OCI-M1 (cell line): ENCODE data around the gene ATG4B.

Source experiments
- DNase-seq: peaks from one replicate; lab custom pipeline; 2025; lab: John Stamatoyannopoulos, UW

The ATG4B gene

DNA sequence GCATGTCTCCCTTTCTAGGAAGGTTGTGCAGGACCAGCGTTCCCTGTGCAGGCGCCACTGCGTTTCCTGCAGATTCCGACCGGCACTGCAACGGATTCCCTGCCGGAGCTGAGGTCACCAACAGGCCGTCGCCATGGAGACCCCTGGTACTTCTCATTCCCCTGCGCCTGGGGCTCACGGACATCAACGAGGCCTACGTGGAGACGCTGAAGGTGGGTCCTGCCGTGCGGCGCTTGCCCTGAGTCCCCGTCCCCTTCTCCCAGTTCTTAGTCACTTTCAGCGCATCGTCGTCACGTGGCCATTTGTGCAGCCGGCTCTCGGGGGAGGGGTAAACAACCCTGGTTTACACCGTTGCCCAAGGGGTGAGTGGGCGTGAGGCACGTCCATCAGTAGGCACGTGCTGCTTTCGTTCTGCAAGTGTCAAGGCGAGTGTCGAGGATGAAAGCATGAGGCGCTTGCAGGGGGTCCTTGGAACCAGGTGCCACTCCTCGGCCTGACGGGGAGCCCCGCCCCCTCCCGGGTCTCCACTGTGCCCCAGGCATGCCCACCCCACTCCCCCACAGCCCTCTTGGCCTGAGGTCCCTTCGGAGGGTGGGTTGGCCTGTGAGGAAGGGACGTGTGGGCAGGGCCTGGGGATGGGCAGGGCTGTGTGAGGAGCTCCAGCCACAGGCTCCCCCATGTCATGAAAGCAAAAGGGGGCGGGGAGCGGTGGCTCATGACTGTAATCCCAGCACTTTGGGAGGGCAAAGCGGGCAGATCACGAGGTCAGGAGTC lies 29.3 kb downstream of the ATG4B start:
- DNase-seq, result no peak

GRCh38 chr2:241668354-241668753 lies 30.9 kb downstream of the ATG4B start:
- no peak for DNase-seq

DNA sequence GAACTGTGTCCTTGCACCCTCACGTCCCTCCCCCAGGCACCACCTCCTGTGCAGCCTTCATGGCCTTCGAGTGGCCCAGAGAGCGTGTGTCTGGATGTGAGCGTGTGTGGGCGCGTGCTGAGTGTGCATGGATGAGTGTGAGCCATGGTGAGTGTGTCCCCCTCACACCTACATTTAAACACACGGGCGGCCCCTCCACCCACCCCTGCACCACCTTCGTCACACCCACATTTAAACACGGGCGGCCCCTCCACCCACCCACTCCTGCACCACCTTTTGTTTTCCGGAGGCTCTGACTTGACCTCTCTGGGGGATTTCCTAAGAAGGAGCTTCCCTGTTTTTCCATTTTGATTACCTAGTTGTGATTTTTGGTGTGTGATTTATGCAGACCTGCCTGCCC lies 31.3 kb downstream of the ATG4B start:
- DNase-seq, result no peak

DNA sequence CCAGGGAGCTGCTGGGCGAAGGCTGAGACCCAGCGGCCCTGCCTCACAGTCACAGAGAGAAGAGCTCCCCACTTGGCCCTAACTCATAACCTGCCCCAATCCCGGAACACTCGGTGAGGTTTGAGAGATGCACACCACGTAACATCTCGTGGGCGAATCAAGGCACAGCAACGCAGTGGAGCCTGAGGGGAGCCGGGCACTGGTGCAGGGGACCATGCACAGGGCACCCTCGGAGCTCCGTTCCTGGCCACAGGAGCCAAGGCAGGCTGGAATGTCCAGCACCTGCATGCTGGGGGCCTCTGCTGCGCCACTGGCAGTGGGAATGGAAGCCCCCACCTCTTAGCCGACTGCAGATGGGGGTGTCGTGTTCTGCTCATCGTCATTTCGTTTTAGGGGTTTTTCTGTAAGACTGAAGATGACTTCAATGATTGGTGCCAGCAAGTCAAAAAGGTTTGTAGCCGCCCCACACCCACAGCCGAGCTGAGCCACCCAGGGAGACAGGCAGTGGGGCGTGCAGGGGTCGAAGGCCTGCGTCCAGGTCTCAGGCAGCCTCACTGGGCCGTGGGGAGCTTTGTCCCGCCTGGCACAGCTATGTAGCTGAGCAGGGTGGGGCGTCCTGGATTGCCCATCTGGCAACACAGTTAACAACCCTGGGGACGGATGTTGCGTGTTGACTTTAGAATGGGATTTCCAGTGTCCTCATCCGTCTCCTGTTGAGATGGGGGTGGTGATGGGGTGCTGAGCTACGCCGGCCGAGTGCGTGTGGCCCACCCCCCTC lies 33.0 kb downstream of the ATG4B start:
- DNase-seq, result no peak

DNA sequence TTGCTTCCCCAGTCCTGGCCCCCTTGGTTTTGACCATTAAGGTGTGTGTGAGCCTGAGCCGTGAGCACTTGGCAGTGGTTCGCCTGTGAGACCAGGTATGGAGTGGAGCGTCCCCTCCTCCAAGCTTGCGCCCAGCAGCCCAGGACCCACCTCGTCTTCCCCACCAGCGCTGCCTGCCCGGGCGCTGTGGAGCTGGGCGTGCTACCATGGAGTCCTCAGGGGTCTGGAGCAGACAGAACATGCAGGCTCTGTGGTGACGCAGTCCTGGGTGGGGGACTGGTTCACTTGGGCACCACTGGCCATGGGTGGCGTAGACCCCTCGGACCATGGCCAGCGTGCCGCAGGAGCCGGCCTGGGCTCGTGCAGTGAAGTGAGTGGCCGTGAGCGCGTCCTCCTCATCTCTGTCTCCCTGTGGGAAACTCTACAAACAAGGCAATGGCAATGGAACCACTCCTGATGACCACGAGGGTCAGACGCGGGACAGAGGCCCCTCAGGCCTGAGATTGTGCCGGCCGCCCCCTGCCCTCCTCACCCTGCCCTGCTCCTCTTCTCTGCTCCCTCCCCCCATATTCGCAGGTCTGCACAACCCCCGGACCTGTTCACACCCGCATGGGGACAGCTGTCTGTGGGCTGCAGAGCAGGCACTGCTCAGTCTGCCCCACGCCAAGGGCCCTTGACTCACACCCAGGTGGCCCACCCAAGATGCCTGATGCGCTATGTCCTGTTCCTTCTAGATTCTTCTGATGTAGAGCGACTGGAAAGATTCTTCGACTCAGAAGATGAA lies 34.2 kb downstream of the ATG4B start:
- no peak for DNase-seq

DNA sequence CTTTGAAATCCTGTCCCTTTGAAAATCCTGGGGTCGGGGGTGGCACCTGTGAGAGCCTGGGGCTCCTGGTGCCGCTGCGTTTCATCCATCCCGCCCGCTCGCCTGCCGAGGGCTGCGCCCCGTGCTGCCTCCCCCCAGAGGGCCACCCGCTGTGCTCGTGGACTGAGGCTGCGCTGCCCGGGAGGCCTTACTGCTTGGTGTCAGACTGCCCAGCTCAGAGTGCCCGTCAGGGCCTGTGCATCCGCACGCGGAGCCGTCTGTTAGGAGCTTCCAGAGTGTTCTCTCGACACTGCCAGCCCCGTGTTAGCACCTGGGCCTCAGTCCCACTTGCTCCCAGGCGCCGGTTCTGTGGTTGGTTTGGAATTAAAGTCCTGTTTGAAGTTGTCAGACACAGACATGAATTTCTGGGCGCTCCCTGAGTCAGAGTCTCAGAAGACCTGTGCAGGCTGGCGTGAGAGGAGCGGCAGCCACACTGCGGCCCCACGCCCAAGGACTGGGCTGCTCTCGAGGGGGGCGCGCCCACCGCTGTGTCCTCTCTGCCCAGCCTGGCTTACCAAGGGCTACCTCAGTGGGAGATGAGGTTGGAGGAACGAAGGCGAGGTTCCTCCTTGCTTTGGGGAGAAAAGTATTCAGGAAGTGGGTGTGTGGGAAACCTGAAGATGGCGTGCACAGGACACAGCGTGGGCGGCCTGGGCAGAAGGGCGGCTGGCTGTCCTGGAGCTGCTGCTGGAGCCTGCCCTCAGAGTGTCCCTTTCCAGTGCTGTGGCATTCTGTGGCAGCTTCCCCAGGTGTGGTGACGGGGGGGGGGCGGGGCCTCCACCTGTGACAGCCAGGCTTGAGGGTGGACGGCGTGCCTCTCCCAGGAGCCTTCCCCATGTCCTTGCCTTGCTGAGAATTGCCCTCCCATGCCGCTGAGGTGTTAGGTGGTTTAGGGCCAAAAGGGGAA lies 35.0 kb downstream of the ATG4B start:
- DNase-seq, result no peak

GRCh38 chr2:241673189-241673663 lies 35.7 kb downstream of the ATG4B start:
- no peak for DNase-seq

DNA sequence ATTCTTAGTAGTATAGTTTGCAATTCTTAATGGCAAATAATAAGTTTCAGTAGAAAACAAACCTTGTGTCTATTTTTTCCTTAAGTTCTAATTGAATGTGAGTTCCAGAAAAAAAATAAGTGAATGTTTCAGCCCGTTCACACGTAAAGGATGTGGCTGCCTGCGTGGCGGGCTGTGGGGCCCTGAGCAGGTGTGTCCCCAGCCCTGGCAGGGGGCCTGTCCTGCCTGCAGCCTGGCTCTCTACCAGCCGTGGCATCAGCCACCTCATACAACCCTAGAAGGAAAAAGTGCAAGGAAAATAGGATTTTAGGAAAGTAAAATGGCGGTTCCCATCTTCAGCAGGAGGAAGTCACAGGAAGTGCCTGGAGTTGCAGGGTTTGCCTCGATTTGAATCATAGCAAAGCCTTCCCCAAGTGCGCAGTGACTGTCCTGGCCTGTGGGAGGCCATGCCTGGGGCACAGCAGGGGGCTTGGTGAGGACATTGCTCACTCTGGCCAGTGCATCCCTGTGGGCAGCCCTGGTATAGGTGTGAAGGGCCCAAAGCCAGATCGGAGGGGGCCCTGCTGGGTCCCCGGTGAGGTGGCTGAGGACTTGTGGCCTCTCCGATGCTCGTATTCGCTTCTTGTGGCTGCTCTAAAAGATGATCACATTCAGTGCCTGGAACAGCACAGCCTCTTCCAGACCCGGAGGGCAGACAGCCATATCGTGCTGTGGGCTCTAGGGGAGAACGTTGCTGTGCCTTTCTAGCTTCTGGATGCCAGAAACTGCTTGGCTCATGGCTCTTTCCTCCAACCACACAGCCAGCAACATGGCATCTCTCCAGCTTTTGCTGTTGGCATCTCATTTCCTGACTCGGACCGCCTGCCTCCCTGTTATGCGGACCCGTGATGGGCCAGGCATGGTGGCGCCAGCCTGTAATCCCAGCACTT lies 36.6 kb downstream of the ATG4B start:
- DNase-seq, result no peak

GRCh38 chr2:241675885-241676284 lies 38.4 kb downstream of the ATG4B start:
- DNase-seq, result no peak

GRCh38 chr2:241676665-241677064 lies 39.2 kb downstream of the ATG4B start:
- no peak for DNase-seq

DNA sequence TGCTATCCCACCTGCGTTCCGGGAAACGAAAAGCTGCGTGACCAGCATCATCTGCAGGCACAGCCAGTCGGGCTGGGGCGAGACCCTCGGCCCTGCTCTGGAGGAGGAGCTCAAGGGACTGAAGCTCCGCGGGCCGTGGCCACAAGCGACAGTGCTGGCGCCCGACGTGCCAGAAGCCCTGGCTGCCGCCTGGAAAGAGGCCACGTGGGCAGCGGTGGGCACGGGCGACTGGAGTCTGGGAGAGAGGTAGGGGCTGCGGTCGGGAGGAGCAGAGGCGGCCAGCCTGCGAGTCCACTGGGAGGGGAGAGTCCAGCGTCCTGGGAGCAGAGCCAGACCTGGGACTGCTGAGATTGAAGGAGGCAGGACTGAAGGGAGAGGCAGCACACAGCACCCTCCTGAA lies 39.9 kb downstream of the ATG4B start:
- DNase-seq, result no peak

DNA sequence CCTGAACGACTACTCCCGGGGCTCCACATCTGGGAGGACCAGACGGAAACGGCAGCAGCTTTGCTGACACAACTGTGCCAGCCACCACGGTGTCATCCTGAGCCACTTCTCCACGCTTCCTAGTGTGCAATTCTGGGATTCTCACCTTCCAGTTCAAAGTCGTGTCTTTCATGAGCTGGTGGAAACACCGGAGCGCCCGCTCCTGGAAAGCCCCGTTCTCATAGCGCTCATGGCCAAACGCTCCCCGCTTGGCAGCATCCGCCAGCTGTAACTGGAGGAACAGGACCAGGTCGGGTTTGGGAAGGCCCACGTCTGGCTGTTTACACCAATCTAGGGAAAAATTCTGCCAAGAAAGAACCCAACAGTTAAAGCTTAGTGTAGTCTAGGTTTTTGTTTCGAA lies 40.8 kb downstream of the ATG4B start:
- no peak for DNase-seq

DNA sequence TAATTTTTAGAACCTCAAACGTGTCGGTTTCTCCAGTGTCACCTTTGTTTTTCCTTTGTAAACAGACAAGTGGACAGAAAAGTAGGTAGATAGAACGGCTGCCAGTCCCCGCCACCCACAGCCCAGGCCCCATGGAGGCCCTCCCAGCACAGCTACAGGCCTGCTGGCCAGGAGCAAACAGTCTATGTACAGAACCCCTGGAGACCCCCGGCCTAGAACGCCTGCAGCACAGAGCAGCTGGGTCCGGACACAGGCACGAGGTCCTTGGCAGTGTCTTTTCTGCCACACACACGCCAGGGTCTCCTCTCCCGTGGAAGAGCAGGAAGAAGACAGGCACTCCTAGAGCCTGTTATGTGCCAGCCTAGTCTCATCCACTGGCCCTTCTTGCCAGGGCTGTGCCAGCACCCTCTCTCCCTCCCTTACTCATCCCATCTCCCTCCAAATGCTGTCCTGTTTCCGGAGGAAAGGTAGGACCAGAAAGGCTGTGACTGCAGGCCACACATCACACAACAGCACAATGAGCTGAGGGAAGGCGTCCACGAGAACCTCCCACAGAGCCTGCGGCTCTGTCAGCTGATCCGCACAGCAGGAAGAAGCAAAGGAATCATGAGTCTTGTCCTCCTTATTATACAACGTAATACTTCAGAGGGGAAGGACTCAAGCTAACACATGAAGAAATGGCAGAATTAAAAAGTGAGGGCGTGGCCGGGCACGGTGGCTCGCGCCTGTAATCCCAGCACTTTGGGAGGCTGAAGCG lies 41.5 kb downstream of the ATG4B start:
- DNase-seq, result no peak

DNA sequence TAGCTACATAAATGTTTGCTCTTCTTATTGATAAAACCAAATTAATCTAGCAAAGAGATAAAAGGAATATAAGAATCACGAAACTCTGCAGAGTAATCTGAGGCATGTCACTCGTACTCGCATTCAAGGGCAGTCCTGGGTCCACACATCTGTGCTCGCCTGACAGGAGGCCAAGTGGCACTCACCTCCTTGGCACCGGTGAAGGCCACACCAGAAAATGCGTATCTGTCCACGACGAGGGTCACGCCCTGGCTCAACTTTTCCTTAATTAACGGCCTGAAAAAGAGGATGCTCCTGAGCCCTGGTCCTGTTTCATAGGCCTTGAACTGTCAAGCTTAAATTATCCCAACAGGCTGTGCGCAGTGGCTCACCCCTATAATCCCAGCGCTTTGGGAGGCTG lies 42.6 kb downstream of the ATG4B start:
- no peak for DNase-seq

DNA sequence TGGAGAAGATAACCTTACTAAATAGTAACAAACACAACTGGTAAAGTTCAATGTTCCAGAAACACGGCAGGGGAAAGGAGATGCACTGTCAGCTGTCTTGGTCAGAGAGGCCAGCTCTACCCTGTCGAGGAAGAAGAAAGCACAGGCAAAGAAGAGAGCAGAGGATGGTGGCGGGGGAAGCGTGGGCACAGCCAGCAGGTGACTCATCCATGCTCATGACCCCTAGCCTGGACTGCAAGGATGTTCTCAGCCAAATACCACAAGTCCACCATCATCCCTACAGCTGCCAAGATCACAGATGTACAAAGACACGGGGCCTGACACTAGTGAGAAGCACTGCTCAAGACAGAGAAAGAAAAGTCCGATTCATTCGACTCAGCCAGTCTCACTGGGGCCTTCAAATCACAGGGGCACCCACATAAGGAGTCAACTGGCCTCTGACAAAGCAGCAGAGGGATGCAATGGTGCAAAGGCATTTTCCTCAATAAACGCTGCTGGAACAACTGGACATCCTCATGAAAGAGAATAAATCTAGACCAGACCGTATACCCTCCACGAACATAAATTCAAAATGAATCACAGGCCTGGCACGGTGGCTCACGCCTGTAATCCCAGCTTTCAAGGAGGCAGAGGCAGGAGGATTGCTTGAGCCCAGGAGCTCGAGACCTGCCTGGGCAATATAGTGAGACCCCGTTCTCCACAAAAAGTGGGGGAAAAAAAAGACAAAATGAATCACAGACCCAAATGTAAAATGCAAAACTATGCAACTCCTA lies 43.5 kb downstream of the ATG4B start:
- DNase-seq, result no peak

DNA sequence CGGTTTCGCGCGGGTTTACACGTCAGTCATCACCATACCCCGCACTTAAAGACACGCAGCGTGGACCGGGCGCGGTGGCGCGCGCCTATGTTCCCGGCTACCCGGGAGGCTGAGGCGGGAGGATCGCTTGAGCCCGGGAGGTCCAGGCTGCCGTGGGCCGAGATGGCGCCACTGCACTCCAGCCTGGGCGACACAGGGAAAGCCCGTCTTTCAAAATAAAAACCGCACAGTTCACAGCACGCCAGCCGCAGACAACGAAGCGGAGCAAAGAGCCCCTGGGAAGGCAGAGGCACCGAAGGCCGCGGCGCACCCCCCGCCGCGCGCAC lies 48.8 kb downstream of the ATG4B start:
- DNase-seq, result no peak

DNA sequence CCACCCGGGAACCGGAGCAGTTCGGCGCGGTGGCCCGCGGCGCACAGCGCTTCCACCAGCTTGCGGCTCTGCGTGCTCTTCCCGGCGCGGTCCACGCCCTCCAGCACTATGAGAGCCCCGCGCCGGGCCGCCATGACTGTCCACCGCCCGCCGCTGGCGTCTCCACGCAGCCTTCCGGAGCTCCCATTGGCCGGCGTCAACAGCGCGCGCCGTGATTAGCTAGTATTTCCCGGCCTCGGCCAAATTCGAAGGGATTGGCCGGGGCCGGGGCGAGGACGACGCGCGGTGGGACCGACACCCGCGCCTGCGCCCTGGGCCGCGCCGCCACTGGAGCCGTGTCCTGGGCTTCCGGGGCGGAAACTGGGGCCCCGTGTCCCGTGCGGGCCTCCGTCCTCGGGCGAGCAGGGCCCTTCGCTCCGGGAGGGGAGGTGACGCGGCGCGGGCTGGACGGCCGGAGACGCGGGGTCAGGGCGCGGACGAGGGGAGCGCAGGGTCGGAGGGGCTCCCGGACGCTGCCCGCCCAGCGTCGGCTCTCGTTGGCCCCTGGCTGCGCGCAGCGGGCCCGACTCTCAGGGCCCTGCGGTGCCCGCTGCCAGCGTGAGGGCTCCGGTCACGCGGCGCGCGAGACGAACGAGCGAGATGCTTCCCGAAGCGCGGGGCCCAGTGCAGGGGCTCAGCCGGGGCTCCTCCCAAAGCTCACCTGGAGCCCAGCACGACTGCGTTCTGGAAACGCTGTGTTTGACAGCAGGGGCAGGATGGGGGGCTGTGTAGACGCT lies 49.3 kb downstream of the ATG4B start, which contains the start of gene DTYMK:
Gene DTYMK (minus strand): TSS at position 166 of the 776 bp plus-strand sequence. CDS start 32 bp downstream, at position 134.
- peak; percentile 97 for DNase-seq

DNA sequence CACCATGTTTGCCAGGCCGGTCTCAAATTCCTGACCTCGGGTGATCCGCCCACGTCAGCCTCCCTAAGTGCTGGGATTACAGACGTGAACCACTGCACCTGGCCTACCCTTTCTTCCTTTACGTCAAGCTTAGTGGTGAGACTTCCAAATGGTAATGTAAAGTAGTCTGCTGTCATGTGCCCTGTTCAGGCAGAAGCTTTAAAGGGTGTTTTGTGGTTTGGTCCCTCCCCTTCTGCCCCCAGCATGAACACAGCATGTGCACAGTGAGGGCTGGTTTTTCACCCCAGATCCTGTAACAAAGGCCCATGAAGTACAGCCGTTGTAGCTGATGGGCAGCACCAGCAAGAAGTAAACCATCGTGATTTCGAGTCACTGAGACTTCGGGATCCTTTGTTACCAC lies 51.8 kb downstream of the ATG4B start:
- no peak for DNase-seq
